H9 (cell line): ENCODE data around the gene MTSS2. TPM values are rescaled to one million over a fixed set of nuclear protein-coding genes. Genes with fewer than 3 reads are reported as not detected.

Experiments used
- DNase-seq: peaks from one replicate; pipeline ENCODE4 v3.0.0-alpha.2; 2017
- H2AFZ ChIP-seq: one replicate; pipeline ENCODE4 v1.6.1; 2013; ENCODE audit warnings: mild to moderate bottlenecking, low read length, control low read depth, moderate library complexity
- H2AK5ac ChIP-seq: 2 replicates; pipeline ENCODE4 v1.6.1; 2013; ENCODE audit warnings: low read length, control low read depth, mixed read lengths; ENCODE audit not compliant: insufficient read length
- H2BK120ac ChIP-seq: one replicate; pipeline ENCODE4 v1.6.1; 2013; ENCODE audit warnings: low read depth, mild to moderate bottlenecking, low read length, control low read depth, inconsistent platforms; ENCODE audit not compliant: poor library complexity, severe bottlenecking
- H2BK12ac ChIP-seq: 2 replicates; pipeline ENCODE4 v1.6.1; 2013; ENCODE audit warnings: low read length, control low read depth, mixed read lengths, low read depth; ENCODE audit not compliant: insufficient read length
- H2BK15ac ChIP-seq: 2 replicates; pipeline ENCODE4 v1.6.1; 2013; ENCODE audit warnings: low read depth, low read length, control low read depth
- H2BK20ac ChIP-seq: one replicate; pipeline ENCODE4 v1.6.1; 2013; ENCODE audit warnings: low read depth, mild to moderate bottlenecking, low read length, control low read depth, inconsistent platforms; ENCODE audit not compliant: poor library complexity, severe bottlenecking
- H2BK5ac ChIP-seq: 2 replicates; pipeline ENCODE4 v1.6.1; 2013; ENCODE audit warnings: low read length, control low read depth, mixed read lengths; ENCODE audit not compliant: insufficient read length
- H3K14ac ChIP-seq: 2 replicates; pipeline ENCODE4 v1.6.1; 2013; ENCODE audit warnings: low read length, control low read depth; ENCODE audit not compliant: insufficient read depth
- H3K18ac ChIP-seq: 2 replicates; pipeline ENCODE4 v1.6.1; 2013; ENCODE audit warnings: low read depth, mild to moderate bottlenecking, mixed read lengths, low read length, control low read depth; ENCODE audit not compliant: insufficient read length
- H3K23ac ChIP-seq: 2 replicates; pipeline ENCODE4 v1.6.1; 2013; ENCODE audit warnings: low read length, control low read depth, mixed read lengths, low read depth; ENCODE audit not compliant: insufficient read length
- H3K23me2 ChIP-seq: 2 replicates; pipeline ENCODE4 v1.6.1; 2013; ENCODE audit warnings: low read depth, mild to moderate bottlenecking, mixed read lengths, low read length, control low read depth; ENCODE audit not compliant: insufficient read length, poor library complexity, severe bottlenecking
- H3K27ac ChIP-seq: 2 replicates; pipeline ENCODE4 v1.5.1; 2013; ENCODE audit warnings: low read length, control low read depth, mixed read lengths, low read depth; ENCODE audit not compliant: insufficient read length
- H3K27me3 ChIP-seq: 2 replicates; pipeline ENCODE4 v1.6.1; 2013; ENCODE audit warnings: low read length, control low read depth, inconsistent platforms; ENCODE audit not compliant: insufficient read depth
- H3K4ac ChIP-seq: 2 replicates; pipeline ENCODE4 v1.6.1; 2013; ENCODE audit warnings: low read depth, mild to moderate bottlenecking, control low read depth, inconsistent platforms, low read length, moderate library complexity
- H3K4me1 ChIP-seq: 2 replicates; pipeline ENCODE4 v1.6.1; 2013; ENCODE audit warnings: low read length, control low read depth, inconsistent platforms; ENCODE audit not compliant: insufficient read depth
- H3K4me2 ChIP-seq: 2 replicates; pipeline ENCODE4 v1.6.1; 2013; ENCODE audit warnings: low read length, control low read depth, mixed read lengths; ENCODE audit not compliant: insufficient read length, insufficient read depth
- H3K56ac ChIP-seq: 2 replicates; pipeline ENCODE4 v1.6.1; 2013; ENCODE audit warnings: low read depth, mild to moderate bottlenecking, mixed read lengths, low read length, control low read depth; ENCODE audit not compliant: insufficient read length
- H3K79me1 ChIP-seq: 2 replicates; pipeline ENCODE4 v1.6.1; 2013; ENCODE audit warnings: low read depth, mild to moderate bottlenecking, moderate library complexity, low read length, control low read depth, inconsistent platforms; ENCODE audit not compliant: insufficient read depth, poor library complexity, severe bottlenecking
- H3K79me2 ChIP-seq: 2 replicates; pipeline ENCODE4 v1.6.1; 2013; ENCODE audit warnings: low read length, control low read depth, inconsistent platforms; ENCODE audit not compliant: insufficient read depth
- H3K9ac ChIP-seq: 2 replicates; pipeline ENCODE4 v1.6.1; 2013; ENCODE audit warnings: low read length, control low read depth, mixed read lengths; ENCODE audit not compliant: insufficient read length; ENCODE audit errors: extremely low read depth
- H3K9me3 ChIP-seq: one replicate; pipeline ENCODE4 v1.6.1; 2013; ENCODE audit warnings: low read depth, low read length, inconsistent platforms; ENCODE audit not compliant: control insufficient read depth
- H3T11ph ChIP-seq: one replicate; pipeline ENCODE4 v1.6.1; 2013; ENCODE audit warnings: mild to moderate bottlenecking, low read length, control low read depth, inconsistent platforms
- H4K20me1 ChIP-seq: one replicate; pipeline ENCODE4 v1.6.1; 2013; ENCODE audit not compliant: control insufficient read depth, insufficient read length, insufficient read depth
- H4K5ac ChIP-seq: 2 replicates; pipeline ENCODE4 v1.6.1; 2013; ENCODE audit warnings: low read depth, mild to moderate bottlenecking, mixed read lengths, low read length, control low read depth; ENCODE audit not compliant: insufficient read length
- H4K8ac ChIP-seq: replicated peaks from 2 replicates; pipeline ENCODE4 v1.6.1; 2013; ENCODE audit warnings: low read length, control low read depth, mixed read lengths, low read depth; ENCODE audit not compliant: insufficient read length
- H4K91ac ChIP-seq: 2 replicates; pipeline ENCODE4 v1.6.1; 2013; ENCODE audit warnings: low read depth, mild to moderate bottlenecking, moderate library complexity, mixed read lengths, low read length, control low read depth; ENCODE audit not compliant: insufficient read length
- H3K27ac Mint-ChIP-seq, 3 experiments: 2 replicates in 2 of 3; 3 replicates in 1 of 3; pipeline ENCODE4 v1.8.0; 2020 to 2021; ENCODE audit warnings: mixed read lengths in 3 of 3, mild to moderate bottlenecking in 1 of 3, moderate library complexity in 1 of 3
- H3K27me3 Mint-ChIP-seq: 2 replicates; pipeline ENCODE4 v1.8.0; 2021; ENCODE audit warnings: low read depth, mild to moderate bottlenecking, moderate library complexity, mixed read lengths
- H3K36me3 Mint-ChIP-seq, 3 experiments: 2 replicates in 2 of 3; 3 replicates in 1 of 3; pipeline ENCODE4 v1.8.0; 2020 to 2021; ENCODE audit warnings: low read depth in 3 of 3, mixed read lengths in 3 of 3; ENCODE audit not compliant: insufficient read depth in 1 of 3
- H3K4me1 Mint-ChIP-seq, 2 experiments: 2 replicates each; pipeline ENCODE4 v1.8.0; 2020; ENCODE audit warnings: mixed read lengths in 2 of 2
- H3K4me3 Mint-ChIP-seq, 2 experiments: 2 replicates in 1 of 2; 3 replicates in 1 of 2; pipeline ENCODE4 v1.8.0; 2020 to 2021; ENCODE audit warnings: mild to moderate bottlenecking in 2 of 2, mixed read lengths in 2 of 2, moderate library complexity in 1 of 2
- H3K9me3 Mint-ChIP-seq, 2 experiments: 2 replicates in 1 of 2; 3 replicates in 1 of 2; pipeline ENCODE4 v1.8.0; 2020; ENCODE audit warnings: mild to moderate bottlenecking in 2 of 2, mixed read lengths in 2 of 2, moderate library complexity in 1 of 2
- WGBS: extraction: QIAGEN DNeasy Blood & Tissue Kit; methylation state at CpG from one replicate; pipeline ENCODE4 v1.1.7; 2013; ENCODE audit warnings: missing lambda C conversion rate, low lambda C conversion rate, mixed read lengths; ENCODE audit not compliant: insufficient read length; ENCODE audit errors: extremely low coverage; 5-methylcytosine and 5-hydroxymethylcytosine counted together
- total RNA-seq: library from RNA; stranded (reverse); gene quantifications from 2 replicates; pipeline ENCODE4 v1.2.1, GENCODE V29; 2021
- TF ChIP-seq, protein P1 (sequence below): fragments of 200-600 bp; sonication (generic); conservative IDR thresholded peaks from 3 replicates; pipeline ENCODE4 v1.8.0; 2021; ENCODE audit warnings: antibody characterized with exemption, mild to moderate bottlenecking

MTSS2 gene
- total RNA-seq, 1 experiment from 2014 or later: 41.0 TPM

GRCh38 chr16:70698901-70699300 lies 13.0 kb upstream of the MTSS2 start:
- Mint-ChIP-seq H3K9me3 (no peaks in the 10 kb centered on the region), H3K4me3 (no peak overlapping the region), H3K27me3 (no peaks in the 10 kb centered on the region), H3K36me3 (peaks cover 8 to 10% (median 10%) of the 10 kb centered on the region in 3 experiments; a peak in 4 of 7 replicates), H3K4me1 (peaks cover 40 to 47% of the 10 kb centered on the region in 2 experiments), H3K27ac (peak overlapping the region in 2 of 3 experiments; percentile 37 to 47; a peak in 1 of 7 replicates)
- no peaks in the 10 kb centered on the region; the same call in 1 of the 2 replicates for H3K4me1 ChIP-seq
- H2BK5ac ChIP-seq: no peak overlapping the region
- no peak overlapping the region for H2AK5ac ChIP-seq
- no peak overlapping the region for H2AFZ ChIP-seq
- H4K5ac ChIP-seq: no peak overlapping the region
- no peak overlapping the region for H3K18ac ChIP-seq
- no peak overlapping the region for H2BK20ac ChIP-seq
- DNase-seq: no peak
- no peak overlapping the region for H2BK120ac ChIP-seq
- no peak overlapping the region for H3K27ac ChIP-seq
- H3K79me1 ChIP-seq: no peaks in the 10 kb centered on the region
- H4K8ac ChIP-seq: no peak overlapping the region
- H3K79me2 ChIP-seq: no peaks in the 10 kb centered on the region
- no peaks in the 10 kb centered on the region for H3K27me3 ChIP-seq
- no peak overlapping the region for H3K9ac ChIP-seq
- WGBS: no CpG with 5 or more reads among the region's 10 CpGs
- H3K56ac ChIP-seq: no peak overlapping the region
- H3K23ac ChIP-seq: no peak overlapping the region
- no peak overlapping the region for H2BK12ac ChIP-seq
- H3T11ph ChIP-seq: no peak overlapping the region
- no peaks in the 10 kb centered on the region for H3K9me3 ChIP-seq
- no peaks in the 10 kb centered on the region for H3K23me2 ChIP-seq
- H4K20me1 ChIP-seq: no peaks in the 10 kb centered on the region
- no peak overlapping the region for H3K4me2 ChIP-seq
- no peak overlapping the region for H4K91ac ChIP-seq
- H2BK15ac ChIP-seq: no peak overlapping the region
- H3K4ac ChIP-seq: no peak overlapping the region
- H3K14ac ChIP-seq: no peak overlapping the region
- TF ChIP-seq, protein P1, sequence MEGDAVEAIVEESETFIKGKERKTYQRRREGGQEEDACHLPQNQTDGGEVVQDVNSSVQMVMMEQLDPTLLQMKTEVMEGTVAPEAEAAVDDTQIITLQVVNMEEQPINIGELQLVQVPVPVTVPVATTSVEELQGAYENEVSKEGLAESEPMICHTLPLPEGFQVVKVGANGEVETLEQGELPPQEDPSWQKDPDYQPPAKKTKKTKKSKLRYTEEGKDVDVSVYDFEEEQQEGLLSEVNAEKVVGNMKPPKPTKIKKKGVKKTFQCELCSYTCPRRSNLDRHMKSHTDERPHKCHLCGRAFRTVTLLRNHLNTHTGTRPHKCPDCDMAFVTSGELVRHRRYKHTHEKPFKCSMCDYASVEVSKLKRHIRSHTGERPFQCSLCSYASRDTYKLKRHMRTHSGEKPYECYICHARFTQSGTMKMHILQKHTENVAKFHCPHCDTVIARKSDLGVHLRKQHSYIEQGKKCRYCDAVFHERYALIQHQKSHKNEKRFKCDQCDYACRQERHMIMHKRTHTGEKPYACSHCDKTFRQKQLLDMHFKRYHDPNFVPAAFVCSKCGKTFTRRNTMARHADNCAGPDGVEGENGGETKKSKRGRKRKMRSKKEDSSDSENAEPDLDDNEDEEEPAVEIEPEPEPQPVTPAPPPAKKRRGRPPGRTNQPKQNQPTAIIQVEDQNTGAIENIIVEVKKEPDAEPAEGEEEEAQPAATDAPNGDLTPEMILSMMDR: no peak
